ENCODE results near the gene PKNOX2. TPM values are rescaled to one million over a fixed set of nuclear protein-coding genes. Genes with fewer than 3 reads are reported as not detected.
A peak's percentile ranks its signal among the peaks of the same experiment; 100 is the strongest.

Gene PKNOX2
- total RNA-seq, 6 experiments from 2014 or later: 0.09 to 0.31 (median 0.14) TPM

- 43% methylated on average over 6 of the region's 7 CpGs for WGBS (ENCODE audit: insufficient coverage, low coverage, low lambda C conversion rate, missing lambda C conversion rate)
- DNase-seq (no peak), ATAC-seq (peak; percentile 48 to 89 (median 75))
- Histone ChIP-seq H3K27ac (no peak overlapping the region), H3K9me3 (no peaks in the 10 kb centered on the region), H3K27me3 (no peaks in the 10 kb centered on the region), H3K36me3 (no peaks in the 10 kb centered on the region), H3K4me3 (no peak overlapping the region), H3K4me1 (no peaks in the 10 kb centered on the region)
- TF ChIP-seq, protein P1, sequence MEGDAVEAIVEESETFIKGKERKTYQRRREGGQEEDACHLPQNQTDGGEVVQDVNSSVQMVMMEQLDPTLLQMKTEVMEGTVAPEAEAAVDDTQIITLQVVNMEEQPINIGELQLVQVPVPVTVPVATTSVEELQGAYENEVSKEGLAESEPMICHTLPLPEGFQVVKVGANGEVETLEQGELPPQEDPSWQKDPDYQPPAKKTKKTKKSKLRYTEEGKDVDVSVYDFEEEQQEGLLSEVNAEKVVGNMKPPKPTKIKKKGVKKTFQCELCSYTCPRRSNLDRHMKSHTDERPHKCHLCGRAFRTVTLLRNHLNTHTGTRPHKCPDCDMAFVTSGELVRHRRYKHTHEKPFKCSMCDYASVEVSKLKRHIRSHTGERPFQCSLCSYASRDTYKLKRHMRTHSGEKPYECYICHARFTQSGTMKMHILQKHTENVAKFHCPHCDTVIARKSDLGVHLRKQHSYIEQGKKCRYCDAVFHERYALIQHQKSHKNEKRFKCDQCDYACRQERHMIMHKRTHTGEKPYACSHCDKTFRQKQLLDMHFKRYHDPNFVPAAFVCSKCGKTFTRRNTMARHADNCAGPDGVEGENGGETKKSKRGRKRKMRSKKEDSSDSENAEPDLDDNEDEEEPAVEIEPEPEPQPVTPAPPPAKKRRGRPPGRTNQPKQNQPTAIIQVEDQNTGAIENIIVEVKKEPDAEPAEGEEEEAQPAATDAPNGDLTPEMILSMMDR (IDR thresholded peaks at IDR 0.05): no peak
- no peak for TF ChIP-seq POLR2A (IDR thresholded peaks at IDR 0.05)
- intact Hi-C loops (cut with DNase I): no loop called here
These were observed 281.7 kb downstream of the PKNOX2 start for GRCh38 chr11:125446279-125446678.

DNA sequence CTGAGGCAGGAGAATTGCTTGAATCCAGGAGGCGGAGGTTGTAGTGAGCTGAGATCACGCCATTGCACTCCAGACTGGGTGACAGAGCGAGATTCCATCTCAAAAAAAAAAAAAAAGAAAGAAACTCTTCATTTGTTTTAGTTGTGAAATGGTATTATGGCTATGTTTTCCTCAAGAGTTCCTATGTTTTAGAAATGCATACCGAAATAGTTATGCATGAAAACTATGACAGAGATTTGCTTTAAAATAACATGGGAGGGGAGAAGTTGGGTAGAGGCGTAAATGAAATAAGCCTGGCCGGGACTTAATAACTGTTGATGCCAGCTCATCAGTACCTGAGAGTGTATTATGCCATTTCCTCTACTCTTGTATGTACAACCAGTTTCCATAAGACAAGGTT is 283.2 kb downstream of the PKNOX2 start:
- WGBS (ENCODE audit: insufficient coverage, low coverage, low lambda C conversion rate, missing lambda C conversion rate): 78% methylated on average over 6 of the region's 6 CpGs
- TF ChIP-seq, protein P1 (IDR thresholded peaks at IDR 0.05): no peak
- TF ChIP-seq POLR2A (IDR thresholded peaks at IDR 0.05): no peak
- peaks cover 0 to 5% (median 0%) of the 10 kb centered on the region in 4 donors for H3K4me1 ChIP-seq
- no peak for ATAC-seq
- H3K4me3 ChIP-seq: no peak overlapping the region
- H3K27me3 ChIP-seq: no peaks in the 10 kb centered on the region
- H3K9me3 ChIP-seq: no peaks in the 10 kb centered on the region
- H3K36me3 ChIP-seq: no peaks in the 10 kb centered on the region
- DNase-seq: no peak
- H3K27ac ChIP-seq: no peak overlapping the region
- intact Hi-C loops (cut with DNase I): no loop called here

DNA sequence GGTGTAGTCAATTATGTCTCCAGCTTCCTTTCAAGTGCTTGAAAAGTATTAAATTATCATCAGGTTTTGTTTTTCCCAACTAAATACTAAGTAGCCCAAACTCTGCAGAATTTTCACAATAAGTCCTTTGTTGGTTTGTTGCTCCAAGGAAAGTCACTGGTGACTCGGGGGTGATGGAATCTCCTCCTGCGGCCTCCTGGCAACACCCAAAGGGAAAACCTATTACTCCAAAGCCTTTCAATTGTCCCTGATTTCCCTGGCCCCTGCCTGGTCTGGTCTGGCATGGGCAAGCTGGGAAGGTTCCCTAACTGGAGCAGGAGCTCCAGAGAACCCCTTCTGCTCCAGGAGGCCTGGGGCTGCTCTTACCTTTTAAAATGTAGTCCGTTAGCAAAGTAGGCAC is 283.6 kb downstream of the PKNOX2 start:
- Histone ChIP-seq H3K27ac (no peak overlapping the region), H3K4me3 (no peak overlapping the region), H3K27me3 (no peaks in the 10 kb centered on the region), H3K36me3 (no peaks in the 10 kb centered on the region), H3K4me1 (peaks cover 0 to 5% (median 0%) of the 10 kb centered on the region in 4 donors), H3K9me3 (no peaks in the 10 kb centered on the region)
- TF ChIP-seq POLR2A (IDR thresholded peaks at IDR 0.05): no peak
- TF ChIP-seq, protein P1 (IDR thresholded peaks at IDR 0.05): no peak
- intact Hi-C loops (cut with DNase I): no loop called here
- no peak for DNase-seq
- no peak for ATAC-seq
- 92% methylated on average over 2 of the region's 3 CpGs for WGBS (ENCODE audit: insufficient coverage, low coverage, low lambda C conversion rate, missing lambda C conversion rate)

DNA sequence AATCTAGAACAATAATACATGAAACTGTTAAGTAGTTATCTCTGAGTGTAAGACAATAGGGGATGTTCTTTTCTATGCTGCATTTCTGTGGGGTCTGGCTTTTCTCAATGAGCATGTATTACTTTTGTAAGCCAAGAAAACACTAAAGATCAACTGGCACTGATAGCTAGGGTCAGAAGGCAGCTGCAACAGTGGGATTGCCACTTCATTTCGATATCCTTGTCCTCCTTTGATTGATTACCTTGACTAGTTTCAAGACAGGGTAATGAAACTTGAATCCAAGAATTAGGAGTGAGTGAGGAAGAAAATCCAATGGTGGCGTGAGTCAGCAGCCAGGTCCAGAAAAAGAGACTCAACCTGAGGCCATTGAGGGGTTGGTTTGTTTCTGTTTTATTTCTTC is 285.0 kb downstream of the PKNOX2 start:
- no peak for DNase-seq
- Histone ChIP-seq H3K27me3 (no peaks in the 10 kb centered on the region), H3K27ac (no peak overlapping the region), H3K4me3 (no peak overlapping the region), H3K36me3 (no peaks in the 10 kb centered on the region), H3K9me3 (no peaks in the 10 kb centered on the region), H3K4me1 (peaks cover 0 to 5% (median 0%) of the 10 kb centered on the region in 4 donors)
- ATAC-seq: no peak
- TF ChIP-seq, protein P1 (IDR thresholded peaks at IDR 0.05): no peak
- TF ChIP-seq POLR2A (IDR thresholded peaks at IDR 0.05): no peak
- intact Hi-C loops (cut with DNase I): no loop called here
- WGBS (ENCODE audit: insufficient coverage, low coverage, low lambda C conversion rate, missing lambda C conversion rate): 82% methylated on average over 2 of the region's 2 CpGs
